Measurements from ENCODE around the gene CLEC2D. TPM values are rescaled to one million over a fixed set of nuclear protein-coding genes. Genes with fewer than 3 reads are reported as not detected.
A peak's percentile ranks its signal among the peaks of the same experiment; 100 is the strongest.
"Not testable (repeated sequence)": the region's sequence is repeated elsewhere in the genome, so short reads cannot be mapped to it uniquely, and the experiment has no call there.

Gene CLEC2D
- total and polyA plus RNA-seq, 2 experiments from 2014 or later, result 7.8 to 20.2 TPM

GRCh38 chr12:9661720-9662119 lies 7.8 kb upstream of the CLEC2D start:
- no peak for DNase-seq (ENCODE audit: low read depth in 1 of 2, low spot score in 1 of 2)
- Histone ChIP-seq H3K4me3 (no peak overlapping the region), H3K9me3 (ENCODE audit: low read depth) (no peaks in the 10 kb centered on the region), H3K4me1 (ENCODE audit: low read depth) (no peaks in the 10 kb centered on the region), H3K27ac (no peak overlapping the region), H3K36me3 (peaks cover 23% of the 10 kb centered on the region), H3K27me3 (no peaks in the 10 kb centered on the region)
- TF ChIP-seq CTCF (IDR thresholded peaks at IDR 0.05; ENCODE audit: low read depth, low read length), result no peak

DNA sequence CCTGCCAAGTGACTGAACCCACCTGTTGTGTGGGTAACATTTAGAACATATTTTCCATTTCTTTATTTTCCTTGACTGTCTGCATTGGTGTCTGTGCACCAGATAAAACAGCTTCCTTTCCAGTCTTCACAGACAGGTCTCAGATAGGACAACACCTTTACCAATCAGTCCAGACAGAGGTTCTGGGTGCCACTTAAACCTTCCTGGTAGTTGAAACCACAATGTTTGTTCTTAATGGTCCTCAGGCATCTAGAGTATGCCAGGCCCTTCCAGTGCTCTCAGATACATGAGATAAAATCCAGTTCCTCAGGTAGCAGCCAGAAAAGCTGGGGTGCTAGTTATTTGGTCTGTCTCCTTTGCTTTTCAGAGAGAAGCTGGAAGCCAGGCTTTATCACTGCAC lies 7.0 kb upstream of the CLEC2D start:
- DNase-seq (ENCODE audit: low read depth in 1 of 2, low spot score in 1 of 2), result no peak
- no peaks in the 10 kb centered on the region for H3K4me1 ChIP-seq (ENCODE audit: low read depth)
- TF ChIP-seq CTCF (IDR thresholded peaks at IDR 0.05; ENCODE audit: low read depth, low read length), result no peak
- no peaks in the 10 kb centered on the region for H3K9me3 ChIP-seq (ENCODE audit: low read depth)
- no peaks in the 10 kb centered on the region for H3K27me3 ChIP-seq
- H3K27ac ChIP-seq, result no peak overlapping the region
- H3K36me3 ChIP-seq, result peaks cover 16% of the 10 kb centered on the region
- no peak overlapping the region for H3K4me3 ChIP-seq

- H3K9me3 ChIP-seq (ENCODE audit: low read depth), result no peaks in the 10 kb centered on the region
- no peaks in the 10 kb centered on the region for H3K4me1 ChIP-seq (ENCODE audit: low read depth)
- H3K27ac ChIP-seq, result no peak overlapping the region
- TF ChIP-seq CTCF (IDR thresholded peaks at IDR 0.05; ENCODE audit: low read depth, low read length), result no peak
- peaks cover 7% of the 10 kb centered on the region for H3K36me3 ChIP-seq
- DNase-seq (ENCODE audit: low read depth in 1 of 2, low spot score in 1 of 2), result no peak
- no peaks in the 10 kb centered on the region for H3K27me3 ChIP-seq
- H3K4me3 ChIP-seq, result no peak overlapping the region
Observed at GRCh38 chr12:9667403-9668160, 1.9 kb upstream of the CLEC2D start.

GRCh38 chr12:9668161-9669018 lies 1.1 kb upstream of the CLEC2D start:
- no peak for TF ChIP-seq CTCF (IDR thresholded peaks at IDR 0.05; ENCODE audit: low read depth, low read length)
- Histone ChIP-seq H3K4me3 (no peak overlapping the region), H3K36me3 (peaks cover 7% of the 10 kb centered on the region), H3K4me1 (ENCODE audit: low read depth) (no peaks in the 10 kb centered on the region), H3K27me3 (no peaks in the 10 kb centered on the region), H3K9me3 (ENCODE audit: low read depth) (no peaks in the 10 kb centered on the region), H3K27ac (no peak overlapping the region)
- DNase-seq (ENCODE audit: low read depth in 1 of 2, low spot score in 1 of 2), result peak in 1 of 2 donors; percentile 68

DNA sequence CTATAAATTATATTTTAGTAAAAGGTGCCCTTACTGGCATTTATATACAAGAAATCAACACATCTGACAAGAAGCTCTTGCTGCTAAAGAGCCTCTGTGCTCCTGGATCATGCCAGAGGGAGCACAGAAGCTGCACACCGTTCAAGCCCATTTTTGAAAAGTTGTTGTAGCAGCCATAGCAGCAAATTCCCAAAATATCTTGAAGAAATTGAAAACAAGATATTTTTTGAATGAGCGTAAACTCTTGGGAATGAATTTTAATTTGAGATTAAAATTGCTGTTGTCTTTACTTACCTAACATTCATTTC lies 540 bp upstream of the CLEC2D start:
- Histone ChIP-seq H3K36me3 (peaks cover 7% of the 10 kb centered on the region), H3K4me3 (no peak overlapping the region), H3K9me3 (ENCODE audit: low read depth) (no peaks in the 10 kb centered on the region), H3K27me3 (no peaks in the 10 kb centered on the region), H3K4me1 (ENCODE audit: low read depth) (no peaks in the 10 kb centered on the region), H3K27ac (no peak overlapping the region)
- no peak for DNase-seq (ENCODE audit: low read depth in 1 of 2, low spot score in 1 of 2)
- no peak for TF ChIP-seq CTCF (IDR thresholded peaks at IDR 0.05; ENCODE audit: low read depth, low read length)

GRCh38 chr12:9672340-9672739 lies 2.8 kb downstream of the CLEC2D start:
- not testable (repeated sequence) for DNase-seq (ENCODE audit: low read depth in 1 of 2, low spot score in 1 of 2); H3K27me3 ChIP-seq; H3K27ac ChIP-seq; H3K36me3 ChIP-seq; H3K9me3 ChIP-seq (ENCODE audit: low read depth); H3K4me3 ChIP-seq; H3K4me1 ChIP-seq (ENCODE audit: low read depth)
